Measurements from ENCODE around the gene FRMD7.

The FRMD7 gene

GRCh38 chrX:132034648-132035047 is 93.2 kb downstream of the FRMD7 start:
- DNase-seq (ENCODE audit: low read depth), result no peak

DNA sequence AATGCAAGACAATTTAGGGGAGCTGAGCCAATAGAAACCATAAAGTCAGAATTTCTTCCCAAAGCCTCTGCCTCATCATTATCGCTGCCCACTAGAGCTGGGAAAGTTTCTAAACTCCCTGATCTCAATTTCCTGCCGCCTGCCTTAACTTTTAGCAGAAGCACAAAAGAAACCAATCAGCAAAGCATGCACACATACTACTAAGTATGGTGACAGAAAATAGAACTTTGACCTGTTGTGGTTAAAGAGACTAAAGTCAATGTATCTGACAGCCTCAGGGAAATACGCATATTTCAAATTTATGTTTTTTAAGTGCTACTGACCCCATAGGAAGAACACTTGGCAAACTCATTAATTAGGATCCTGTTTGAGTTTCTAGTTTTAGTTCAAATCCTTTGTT is 94.7 kb downstream of the FRMD7 start:
- no peak for DNase-seq (ENCODE audit: low read depth)

DNA sequence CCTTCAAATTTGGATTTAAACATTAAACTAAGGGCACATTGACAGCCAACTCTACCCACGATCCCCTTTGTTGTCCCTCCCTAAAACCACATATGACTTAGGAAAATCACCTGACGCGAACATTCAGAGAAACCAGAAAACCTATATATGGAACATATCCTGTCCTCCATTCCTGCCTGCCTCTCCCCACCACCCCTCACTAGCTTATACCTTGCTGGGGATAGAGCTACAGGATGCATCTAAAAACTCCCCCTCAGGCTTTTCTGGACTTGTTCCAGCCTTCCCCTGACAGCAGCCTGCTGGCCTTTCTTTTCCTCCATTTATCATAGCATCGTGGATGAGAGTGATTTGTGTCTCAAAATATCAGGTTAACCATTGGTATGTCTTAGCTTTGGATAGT is 96.0 kb downstream of the FRMD7 start:
- DNase-seq (ENCODE audit: low read depth), result no peak

- DNase-seq (ENCODE audit: low read depth), result no peak
These were observed 97.6 kb downstream of the FRMD7 start for GRCh38 chrX:132030264-132030663.
